ENCODE results near the gene SDK2.

- TF ChIP-seq POLR2A (IDR thresholded peaks at IDR 0.05; ENCODE audit: low read depth, low read length) (no peak), POLR2AphosphoS5 (IDR thresholded peaks at IDR 0.05; ENCODE audit: low read depth, low read length) (no peak), TAF1 (IDR thresholded peaks at IDR 0.05; ENCODE audit: low read depth, low read length) (no peak), PAX5 (IDR thresholded peaks at IDR 0.05; ENCODE audit: insufficient read depth, low read length, severe bottlenecking) (no peak), SPI1 (IDR thresholded peaks at IDR 0.05; ENCODE audit: low read depth, low read length) (no peak), POU2F2 (IDR thresholded peaks at IDR 0.05; ENCODE audit: low read depth, low read length) (no peak)
These were observed 302.7 kb downstream of the SDK2 start for GRCh38 chr17:73341350-73342049.
